BLaER1 (cell line): Measurements from ENCODE around the gene NHERF1.
A peak's percentile ranks its signal among the peaks of the same experiment; 100 is the strongest.

ENCODE experiments used
- H3K27ac ChIP-seq: shearing (Covaris generic); formaldehyde crosslinking; 2 replicates; pipeline ENCODE4 v1.8.1; 2022
- H3K27me3 ChIP-seq: shearing (Covaris generic); formaldehyde crosslinking; 2 replicates; pipeline ENCODE4 v1.8.1; 2022
- H3K36me3 ChIP-seq: shearing (Covaris generic); formaldehyde crosslinking; 2 replicates; pipeline ENCODE4 v1.8.1; 2022
- H3K4me1 ChIP-seq: shearing (Covaris generic); formaldehyde crosslinking; 2 replicates; pipeline ENCODE4 v1.8.1; 2022
- H3K4me2 ChIP-seq: shearing (Covaris generic); formaldehyde crosslinking; 2 replicates; pipeline ENCODE4 v1.8.1; 2022
- H3K4me3 ChIP-seq: shearing (Covaris generic); formaldehyde crosslinking; 2 replicates; pipeline ENCODE4 v1.8.1; 2022
- H3K9ac ChIP-seq: shearing (Covaris generic); formaldehyde crosslinking; 2 replicates; pipeline ENCODE4 v1.8.1; 2022
- H3K9me3 ChIP-seq: shearing (Covaris generic); formaldehyde crosslinking; 2 replicates; pipeline ENCODE4 v1.8.1; 2022
- H4K20me1 ChIP-seq: shearing (Covaris generic); formaldehyde crosslinking; 2 replicates; pipeline ENCODE4 v1.8.1; 2022
- Cebpa-rat ChIP-seq: shearing (Covaris generic); IDR thresholded peaks from 2 replicates; pipeline ENCODE4 v1.8.1; 2022

NHERF1 gene

GRCh38 chr17:74779501-74779900 lies 31.1 kb downstream of the NHERF1 start:
- Histone ChIP-seq H3K27me3 (no peaks in the 10 kb centered on the region), H3K36me3 (peaks cover 14% of the 10 kb centered on the region; the same call in 1 of the 2 replicates), H3K27ac (peak overlapping the region; percentile 83), H3K4me2 (peak overlapping the region; percentile 98), H3K4me1 (peaks cover 69% of the 10 kb centered on the region), H3K9me3 (no peaks in the 10 kb centered on the region), H3K4me3 (peak overlapping the region; percentile 48), H4K20me1 (peaks cover 49% of the 10 kb centered on the region), H3K9ac (peak overlapping the region; percentile 55; the same call in 1 of the 2 replicates)
- TF ChIP-seq Cebpa-rat, result no peak

- H4K20me1 ChIP-seq, result peaks cover 53% of the 10 kb centered on the region
- peaks cover 72% of the 10 kb centered on the region for H3K4me1 ChIP-seq
- peak overlapping the region; percentile 83 for H3K27ac ChIP-seq
- TF ChIP-seq Cebpa-rat, result 0 out of 2 replicates have a peak, but pooled peaks have one; percentile 45
- H3K36me3 ChIP-seq, result peaks cover 14% of the 10 kb centered on the region; the same call in 1 of the 2 replicates
- no peaks in the 10 kb centered on the region for H3K27me3 ChIP-seq
- H3K9ac ChIP-seq, result peak overlapping the region; percentile 55; the same call in 1 of the 2 replicates
- H3K4me3 ChIP-seq, result peak overlapping the region; percentile 48; the same call in 1 of the 2 replicates
- peak overlapping the region; percentile 98 for H3K4me2 ChIP-seq
- H3K9me3 ChIP-seq, result no peaks in the 10 kb centered on the region
Measured at GRCh38 chr17:74779948-74780400, 31.5 kb downstream of the NHERF1 start.

- H4K20me1 ChIP-seq, result peaks cover 53% of the 10 kb centered on the region
- H3K4me1 ChIP-seq, result peaks cover 72% of the 10 kb centered on the region
- H3K9ac ChIP-seq, result peak overlapping the region; percentile 25; the same call in 1 of the 2 replicates
- H3K27me3 ChIP-seq, result no peaks in the 10 kb centered on the region
- H3K27ac ChIP-seq, result peak overlapping the region; percentile 79
- H3K9me3 ChIP-seq, result no peaks in the 10 kb centered on the region
- peaks cover 14% of the 10 kb centered on the region; the same call in 1 of the 2 replicates for H3K36me3 ChIP-seq
- peak overlapping the region; percentile 98 for H3K4me2 ChIP-seq
- TF ChIP-seq Cebpa-rat, result no peak
- H3K4me3 ChIP-seq, result no peak overlapping the region
Measured at GRCh38 chr17:74780443-74781238, 32.2 kb downstream of the NHERF1 start.

- Histone ChIP-seq H3K27me3 (no peaks in the 10 kb centered on the region), H3K27ac (no peak overlapping the region), H4K20me1 (peaks cover 67% of the 10 kb centered on the region), H3K4me2 (no peak overlapping the region), H3K4me1 (peaks cover 76% of the 10 kb centered on the region), H3K9me3 (no peaks in the 10 kb centered on the region), H3K4me3 (no peak overlapping the region), H3K36me3 (peaks cover 16% of the 10 kb centered on the region; the same call in 1 of the 2 replicates), H3K9ac (no peak overlapping the region)
- no peak for TF ChIP-seq Cebpa-rat
Measured at GRCh38 chr17:74782571-74782970, 34.1 kb downstream of the NHERF1 start.

- no peaks in the 10 kb centered on the region for H3K9me3 ChIP-seq
- TF ChIP-seq Cebpa-rat, result no peak
- peak overlapping the region; percentile 49 for H3K4me2 ChIP-seq
- H3K4me1 ChIP-seq, result peaks cover 61% of the 10 kb centered on the region
- H3K4me3 ChIP-seq, result no peak overlapping the region
- no peaks in the 10 kb centered on the region for H3K27me3 ChIP-seq
- no peak overlapping the region for H3K27ac ChIP-seq
- peaks cover 66% of the 10 kb centered on the region for H4K20me1 ChIP-seq
- H3K9ac ChIP-seq, result no peak overlapping the region
- H3K36me3 ChIP-seq, result peaks cover 28% of the 10 kb centered on the region
Measured at GRCh38 chr17:74784125-74784810, 35.8 kb downstream of the NHERF1 start.

- H3K36me3 ChIP-seq, result peaks cover 33% of the 10 kb centered on the region
- peaks cover 57% of the 10 kb centered on the region for H3K4me1 ChIP-seq
- TF ChIP-seq Cebpa-rat, result no peak
- H3K9ac ChIP-seq, result no peak overlapping the region
- no peak overlapping the region for H3K4me2 ChIP-seq
- H3K27ac ChIP-seq, result no peak overlapping the region
- H3K4me3 ChIP-seq, result no peak overlapping the region
- H4K20me1 ChIP-seq, result peaks cover 59% of the 10 kb centered on the region
- H3K27me3 ChIP-seq, result no peaks in the 10 kb centered on the region
- H3K9me3 ChIP-seq, result no peaks in the 10 kb centered on the region
Measured at GRCh38 chr17:74785096-74785980, 36.9 kb downstream of the NHERF1 start.

- no peak overlapping the region for H3K27ac ChIP-seq
- no peaks in the 10 kb centered on the region for H3K27me3 ChIP-seq
- peaks cover 53% of the 10 kb centered on the region for H4K20me1 ChIP-seq
- no peak for TF ChIP-seq Cebpa-rat
- H3K9me3 ChIP-seq, result no peaks in the 10 kb centered on the region
- peaks cover 57% of the 10 kb centered on the region for H3K4me1 ChIP-seq
- no peak overlapping the region for H3K9ac ChIP-seq
- H3K4me3 ChIP-seq, result no peak overlapping the region
- peaks cover 36% of the 10 kb centered on the region for H3K36me3 ChIP-seq
- peak overlapping the region; percentile 43 for H3K4me2 ChIP-seq
Measured at GRCh38 chr17:74785981-74786360, 37.5 kb downstream of the NHERF1 start.

- TF ChIP-seq Cebpa-rat, result 0 out of 2 replicates have a peak, but pooled peaks have one; percentile 35
- Histone ChIP-seq H3K36me3 (peaks cover 36% of the 10 kb centered on the region), H3K27ac (no peak overlapping the region), H3K4me2 (peak overlapping the region; percentile 43), H3K27me3 (no peaks in the 10 kb centered on the region), H4K20me1 (peaks cover 47% of the 10 kb centered on the region), H3K9me3 (no peaks in the 10 kb centered on the region), H3K4me1 (peaks cover 57% of the 10 kb centered on the region), H3K9ac (no peak overlapping the region), H3K4me3 (no peak overlapping the region)
Measured at GRCh38 chr17:74786431-74787055, 38.1 kb downstream of the NHERF1 start.
